Stimulated activated CD8-positive, alpha-beta memory T cell treated with anti-CD3 and anti-CD28 coated beads, Interleukin-15, amount 100 ng/mL, for 1 hour (primary cell): ENCODE results near the gene LRRC7.

Experiments used
- DNase-seq: peaks from one replicate; pipeline ENCODE4 v3.0.0-alpha.2; 2020; ENCODE audit warnings: low read depth

LRRC7 gene

DNA sequence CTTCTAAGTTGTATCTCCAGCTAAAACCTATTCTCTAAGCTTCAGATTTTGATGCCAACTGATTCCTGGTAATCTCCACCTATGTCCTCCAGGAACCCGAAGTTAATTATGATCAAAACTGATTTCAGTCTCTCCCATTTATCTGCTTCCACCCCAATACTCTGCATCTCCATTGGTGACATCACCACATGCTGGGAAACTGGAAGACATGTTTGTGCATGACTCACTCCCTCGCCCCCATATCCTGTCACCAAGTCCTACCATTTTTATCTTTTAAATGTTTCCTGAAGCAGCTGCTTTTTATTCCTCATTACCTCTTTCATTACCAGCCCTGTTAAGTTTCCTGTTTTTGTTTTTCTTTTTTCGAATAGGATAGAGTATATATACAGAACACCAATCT, 409.2 kb downstream of the LRRC7 start:
- no peak for DNase-seq

GRCh38 chr1:69982992-69983391, 415.3 kb downstream of the LRRC7 start:
- DNase-seq = no peak

GRCh38 chr1:69985376-69985775, 417.7 kb downstream of the LRRC7 start:
- DNase-seq = no peak

DNA sequence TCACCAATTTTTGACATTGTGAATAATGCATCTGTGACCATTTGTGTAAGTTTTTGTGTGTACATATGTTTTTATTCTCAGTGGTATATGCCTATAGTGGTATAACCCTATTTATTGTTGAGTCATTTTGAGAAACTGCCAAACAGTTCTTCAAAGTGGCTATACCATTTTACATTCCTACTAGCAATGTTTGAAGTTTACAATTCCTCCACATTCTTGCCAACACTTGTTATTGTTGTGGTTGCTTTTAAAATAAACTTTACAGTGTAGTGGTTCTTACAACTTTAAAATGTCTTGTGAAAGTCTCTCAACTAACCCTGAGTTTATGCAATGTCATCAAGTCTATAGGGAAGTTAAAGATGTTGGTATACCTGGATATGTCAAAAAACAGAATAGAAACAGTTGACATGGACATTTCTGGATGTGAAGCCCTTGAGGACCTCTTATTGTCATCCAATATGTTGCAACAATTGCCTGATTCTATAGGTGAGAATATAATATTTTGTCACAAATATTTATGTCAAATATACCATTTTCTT, 418.2 kb downstream of the LRRC7 start:
- DNase-seq = no peak

DNA sequence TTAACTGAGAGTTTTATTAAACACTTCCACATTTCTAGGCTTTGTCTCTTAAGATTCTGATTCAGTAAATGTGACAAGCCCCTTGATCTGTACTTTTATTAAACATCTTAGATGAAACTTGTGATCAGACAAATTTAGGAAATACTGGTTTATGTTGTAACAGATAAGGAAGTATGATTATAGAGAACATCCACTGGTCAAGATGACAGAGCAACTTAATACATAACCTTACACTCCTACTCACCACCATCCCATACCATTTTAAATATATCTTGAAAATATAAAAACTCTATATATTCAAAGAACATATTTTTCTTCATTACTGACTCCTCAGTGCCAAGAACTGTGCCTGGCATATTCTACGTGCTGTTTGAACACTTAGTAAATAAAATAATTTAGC, 420.2 kb downstream of the LRRC7 start:
- DNase-seq = no peak

GRCh38 chr1:69991644-69992043, 423.9 kb downstream of the LRRC7 start:
- DNase-seq = no peak

- no peak for DNase-seq
Observed at GRCh38 chr1:69992594-69992993, 424.9 kb downstream of the LRRC7 start.

DNA sequence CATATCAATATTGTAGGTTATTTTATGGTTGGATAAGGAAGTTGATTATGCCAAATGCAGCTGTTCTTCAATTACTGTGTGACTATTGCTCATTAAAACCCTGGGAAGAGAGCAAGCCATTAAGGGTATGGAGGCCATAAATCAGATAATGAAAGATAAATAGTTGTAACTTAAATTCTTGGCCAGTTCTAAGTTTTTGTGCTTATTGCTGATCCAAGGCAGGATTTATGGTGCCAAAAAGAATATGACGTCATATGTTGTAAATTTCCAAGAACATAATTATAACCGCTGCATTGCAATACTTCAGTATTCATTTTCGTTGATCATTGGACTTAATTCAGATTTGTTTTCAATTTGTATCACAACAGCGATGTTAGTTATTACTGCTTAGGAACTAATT, 426.1 kb downstream of the LRRC7 start:
- DNase-seq = no peak

GRCh38 chr1:69994241-69994640, 426.5 kb downstream of the LRRC7 start:
- DNase-seq = no peak

- DNase-seq = no peak
Observed at GRCh38 chr1:69998847-69999246, 431.1 kb downstream of the LRRC7 start.

DNA sequence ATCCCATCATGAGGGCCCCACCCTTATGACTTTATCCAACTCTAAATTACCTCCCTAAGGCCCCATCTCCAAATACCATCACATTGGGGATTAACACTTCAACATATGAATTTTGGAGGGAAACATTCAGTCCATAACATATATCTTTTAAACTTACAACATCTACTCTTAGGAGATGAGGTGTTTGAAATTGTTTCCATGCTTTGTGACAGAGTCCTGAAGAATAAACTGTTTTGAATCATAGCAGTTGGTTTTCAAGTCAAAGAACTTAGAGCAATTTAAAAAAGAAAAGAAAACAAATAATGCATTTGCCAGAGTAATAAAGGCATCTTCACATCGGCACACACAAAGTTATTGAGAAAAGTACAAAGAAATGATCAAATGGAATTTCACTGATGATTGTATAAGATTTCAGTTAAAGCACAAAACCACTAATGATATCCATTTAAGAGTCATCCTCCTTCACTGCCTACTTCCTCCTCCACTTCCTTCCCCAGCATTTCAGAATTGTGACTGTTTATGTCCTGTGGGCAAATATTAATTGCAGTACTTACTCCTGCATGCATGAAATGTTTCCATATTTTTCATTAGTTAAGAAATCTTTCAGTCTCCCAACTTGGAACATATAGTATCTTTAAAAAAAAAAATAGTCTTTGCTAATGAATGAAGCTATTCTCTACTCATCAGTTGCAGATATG, 435.6 kb downstream of the LRRC7 start:
- no peak for DNase-seq

DNA sequence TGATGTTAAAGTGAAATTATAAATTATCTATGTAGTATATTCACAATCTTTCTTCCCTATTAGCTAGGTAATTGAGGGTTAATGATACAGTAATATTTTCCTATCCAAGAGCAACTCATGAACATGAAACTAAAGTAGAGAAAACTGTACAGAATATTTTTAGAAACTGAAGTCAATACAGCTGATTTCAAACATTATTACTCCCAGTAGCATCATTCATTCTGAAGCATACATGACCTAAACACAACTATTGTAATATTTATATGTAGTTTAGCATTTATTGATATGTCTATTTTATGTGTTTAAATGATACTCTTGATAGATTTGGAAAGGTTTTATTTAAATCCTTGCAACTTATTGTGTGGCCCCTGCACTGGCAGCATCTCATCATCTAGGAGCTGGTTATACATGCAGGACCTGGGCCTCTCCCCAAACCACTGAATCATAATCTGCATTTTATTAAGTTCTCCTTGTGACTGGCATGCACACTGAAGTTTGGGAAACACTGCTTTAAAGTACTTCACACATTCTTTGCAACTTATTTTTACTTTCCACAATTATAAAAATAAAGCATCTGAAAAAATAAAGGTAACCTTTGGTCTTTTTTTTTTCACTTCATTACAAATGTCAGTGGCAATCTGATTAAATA, 437.8 kb downstream of the LRRC7 start:
- DNase-seq = no peak

DNA sequence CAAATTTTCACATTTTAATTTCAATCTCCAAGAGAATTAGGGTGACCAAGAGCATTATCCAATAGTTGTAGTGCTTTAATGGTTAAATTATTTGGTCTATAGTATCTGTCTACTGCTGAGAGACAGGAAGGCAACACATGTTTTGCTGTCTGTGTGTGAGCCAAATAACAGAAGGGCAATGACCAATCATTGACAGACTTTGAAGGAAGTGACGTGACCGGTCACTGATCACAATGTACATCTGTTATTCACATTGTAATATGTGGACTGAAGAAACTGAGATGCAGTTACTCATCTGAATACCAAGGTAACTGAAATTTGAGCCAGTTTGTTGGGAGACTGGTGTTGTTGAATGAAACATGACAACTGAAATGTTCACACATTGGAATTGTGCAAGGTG, 440.9 kb downstream of the LRRC7 start:
- no peak for DNase-seq

GRCh38 chr1:70017770-70018169, 450.0 kb downstream of the LRRC7 start:
- DNase-seq = no peak

- DNase-seq = no peak
Observed at GRCh38 chr1:70024272-70024671, 456.6 kb downstream of the LRRC7 start.

DNA sequence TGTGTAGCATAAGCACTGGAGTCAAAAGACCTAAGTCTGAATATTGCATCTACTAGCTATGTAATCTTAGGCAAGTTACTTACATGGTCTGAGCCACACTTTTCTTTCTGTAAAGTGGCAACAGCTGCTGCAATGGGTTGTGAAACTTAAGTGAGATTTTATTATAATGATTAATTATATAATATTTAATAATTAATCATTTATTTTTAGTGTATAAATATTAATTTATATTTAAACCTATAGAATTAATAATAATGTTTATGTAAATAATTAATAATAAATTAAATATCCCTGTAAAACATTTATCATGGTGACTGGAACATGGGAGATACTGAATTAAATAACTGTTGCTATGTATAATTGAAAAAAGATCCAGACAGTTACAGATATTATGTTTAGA, 457.3 kb downstream of the LRRC7 start:
- no peak for DNase-seq

GRCh38 chr1:70025846-70026245, 458.1 kb downstream of the LRRC7 start:
- DNase-seq = no peak

- no peak for DNase-seq
Observed at GRCh38 chr1:70033266-70033873, 465.6 kb downstream of the LRRC7 start.

DNA sequence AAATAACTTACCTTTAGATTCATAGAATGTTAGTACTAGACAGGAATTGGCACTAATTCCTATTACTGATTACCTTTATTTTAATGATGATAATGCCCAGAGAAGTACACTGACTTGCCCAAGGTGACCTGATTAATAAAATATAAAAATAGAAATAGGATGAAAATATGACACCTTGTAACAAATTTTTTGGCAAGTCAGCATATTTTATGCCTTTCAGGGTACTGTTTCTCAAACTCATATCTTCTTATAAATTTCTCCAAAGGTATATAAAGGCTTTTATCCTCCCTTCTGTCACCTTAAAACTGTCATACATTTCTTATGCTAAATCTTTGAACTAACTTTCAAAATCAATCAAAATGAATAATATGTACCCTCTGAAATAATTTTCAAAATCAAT, 466.2 kb downstream of the LRRC7 start:
- no peak for DNase-seq

DNA sequence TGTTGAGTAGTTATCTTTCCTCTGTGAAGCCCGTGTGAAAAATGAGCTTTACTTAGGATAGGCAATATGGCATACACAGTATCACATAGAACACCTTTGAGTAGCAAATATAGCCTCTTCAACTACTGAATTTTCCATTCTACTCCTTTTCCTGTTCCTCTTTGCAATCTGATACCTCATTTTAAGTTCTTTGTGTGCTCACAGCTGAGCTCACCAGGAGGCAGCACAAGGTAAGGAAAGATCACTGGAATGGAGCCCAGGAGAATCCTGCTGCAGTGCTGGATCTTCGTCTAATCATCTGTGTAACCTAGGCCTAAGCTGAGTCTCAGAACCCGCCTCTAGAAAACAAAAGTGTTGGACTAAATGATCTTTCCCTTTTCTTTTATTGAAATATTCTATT, 466.7 kb downstream of the LRRC7 start:
- no peak for DNase-seq

- no peak for DNase-seq
Observed at GRCh38 chr1:70038025-70038424, 470.3 kb downstream of the LRRC7 start.

GRCh38 chr1:70039485-70039884, 471.8 kb downstream of the LRRC7 start:
- DNase-seq = no peak

DNA sequence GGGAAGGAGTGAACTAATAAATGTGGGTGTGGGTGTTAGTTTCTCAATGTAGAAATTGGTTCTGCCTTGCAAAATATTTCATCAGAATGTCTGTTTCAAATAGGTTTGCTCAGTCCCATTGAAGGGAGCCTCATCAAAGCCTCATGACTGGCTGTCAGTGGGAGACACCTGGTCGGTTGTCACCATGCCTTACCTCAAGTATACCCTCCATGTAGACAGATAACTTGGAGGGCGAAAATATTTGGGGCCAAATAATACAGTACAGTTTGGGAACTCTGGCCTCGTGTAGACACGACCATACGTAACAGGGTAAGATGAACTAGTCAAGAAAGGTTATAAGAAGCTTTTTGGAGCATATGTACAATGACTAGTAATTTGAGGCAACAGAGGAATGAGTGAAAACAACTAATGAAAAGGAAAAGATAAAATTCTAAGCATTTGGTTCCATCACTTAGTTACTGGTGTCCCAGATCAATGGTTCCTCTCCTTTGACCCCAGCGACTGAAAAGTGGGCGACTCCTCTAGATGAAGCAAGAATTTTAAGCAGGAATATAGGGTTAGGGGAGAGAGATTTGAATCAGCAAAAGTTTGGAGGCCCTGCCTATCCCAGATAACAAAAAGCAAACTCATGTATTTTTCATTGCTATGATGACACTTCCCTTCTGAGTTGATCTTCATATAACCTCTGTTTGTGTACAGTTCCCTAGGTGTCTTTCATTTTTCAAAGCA, 473.8 kb downstream of the LRRC7 start:
- DNase-seq = no peak
